Parathyroid adenoma (tissue), 2 donors: ENCODE measurements around the gene RSU1.

Experiments
- H2AFZ ChIP-seq: fragments of 300-600 bp; sonication (generic); one replicate; pipeline ENCODE4 v1.7.0; 2017; ENCODE audit warnings: antibody characterized with exemption, mild to moderate bottlenecking
- H3K27ac ChIP-seq: fragments of 300-600 bp; sonication (generic); one replicate; pipeline ENCODE4 v1.7.0; 2017
- H3K27me3 ChIP-seq: fragments of 300-600 bp; sonication (generic); one replicate; pipeline ENCODE4 v1.7.0; 2017; ENCODE audit warnings: low read length; ENCODE audit not compliant: control insufficient read depth, insufficient read depth
- H3K36me3 ChIP-seq: fragments of 300-600 bp; sonication (generic); one replicate; pipeline ENCODE4 v1.7.0; 2017; ENCODE audit warnings: low read length; ENCODE audit not compliant: control insufficient read depth, insufficient read depth
- H3K4me1 ChIP-seq: fragments of 300-600 bp; sonication (generic); one replicate; pipeline ENCODE4 v1.7.0; 2017; ENCODE audit warnings: control low read depth
- H3K4me2 ChIP-seq: fragments of 300-600 bp; sonication (generic); one replicate; pipeline ENCODE4 v1.7.0; 2017; ENCODE audit warnings: low read length
- H3K4me3 ChIP-seq: fragments of 300-600 bp; sonication (generic); one replicate; pipeline ENCODE4 v1.7.0; 2017; ENCODE audit warnings: low read depth, low read length
- H3K79me2 ChIP-seq: fragments of 300-600 bp; sonication (generic); one replicate; pipeline ENCODE4 v1.7.0; 2017; ENCODE audit warnings: control low read depth
- H3K9ac ChIP-seq: fragments of 300-600 bp; sonication (generic); one replicate; pipeline ENCODE4 v1.7.0; 2017; ENCODE audit warnings: mild to moderate bottlenecking
- H3K9me3 ChIP-seq: fragments of 300-600 bp; sonication (generic); one replicate; pipeline ENCODE4 v1.7.0; 2017; ENCODE audit warnings: low read length; ENCODE audit not compliant: control insufficient read depth
- TF ChIP-seq, protein P1 (sequence below): fragments of 300-600 bp; sonication (generic); IDR thresholded peaks from one replicate; pipeline ENCODE4 v1.7.0; 2017; ENCODE audit warnings: antibody characterized with exemption, mild to moderate bottlenecking
- donor health status: primary hyperparathyroidism.

RSU1 gene

DNA sequence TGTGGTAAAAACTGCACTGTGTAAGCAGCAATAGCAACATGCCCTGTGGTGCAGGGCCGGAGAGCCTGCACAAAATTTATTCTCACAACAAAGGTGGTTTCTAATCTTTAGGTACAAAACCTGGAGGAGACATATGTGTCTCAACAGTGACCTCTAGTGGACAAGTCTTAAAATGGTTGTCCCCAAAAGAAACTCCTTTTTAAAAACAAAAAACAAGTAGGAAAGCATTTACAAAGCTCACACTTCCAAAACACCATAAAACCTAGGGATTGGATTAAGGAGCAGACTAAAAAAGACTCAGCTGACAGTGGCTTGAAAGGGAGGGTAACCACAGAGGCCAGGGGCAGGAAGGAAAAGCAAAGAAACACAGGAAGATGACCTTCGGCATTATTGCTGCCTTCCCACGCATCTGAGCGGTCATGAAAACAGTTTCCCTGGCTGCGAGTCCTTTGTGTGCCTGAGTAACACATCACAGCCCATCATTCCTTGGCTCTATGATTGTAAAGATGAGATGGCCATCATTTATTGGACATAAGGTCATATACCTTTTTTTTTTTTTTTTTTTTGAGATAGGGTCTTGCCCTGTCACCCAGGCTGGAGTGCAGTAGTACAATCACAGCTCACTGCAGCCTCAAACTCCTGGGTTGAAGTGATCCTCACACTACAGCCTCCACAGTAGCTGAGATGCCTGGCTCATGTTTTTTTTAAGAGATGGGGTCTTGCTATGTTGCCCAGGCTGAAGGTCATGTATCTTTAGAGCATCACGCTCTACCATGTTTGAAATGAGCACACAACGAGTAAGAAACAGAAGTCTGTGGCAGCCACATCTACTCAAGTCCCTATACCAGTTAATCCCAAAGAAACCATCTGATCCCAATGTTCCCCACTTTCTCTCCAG lies 39.5 kb downstream of the RSU1 start:
- no peaks in the 10 kb centered on the region for H3K9me3 ChIP-seq
- no peak overlapping the region for H3K4me3 ChIP-seq
- no peaks in the 10 kb centered on the region for H3K4me1 ChIP-seq
- TF ChIP-seq, protein P1, sequence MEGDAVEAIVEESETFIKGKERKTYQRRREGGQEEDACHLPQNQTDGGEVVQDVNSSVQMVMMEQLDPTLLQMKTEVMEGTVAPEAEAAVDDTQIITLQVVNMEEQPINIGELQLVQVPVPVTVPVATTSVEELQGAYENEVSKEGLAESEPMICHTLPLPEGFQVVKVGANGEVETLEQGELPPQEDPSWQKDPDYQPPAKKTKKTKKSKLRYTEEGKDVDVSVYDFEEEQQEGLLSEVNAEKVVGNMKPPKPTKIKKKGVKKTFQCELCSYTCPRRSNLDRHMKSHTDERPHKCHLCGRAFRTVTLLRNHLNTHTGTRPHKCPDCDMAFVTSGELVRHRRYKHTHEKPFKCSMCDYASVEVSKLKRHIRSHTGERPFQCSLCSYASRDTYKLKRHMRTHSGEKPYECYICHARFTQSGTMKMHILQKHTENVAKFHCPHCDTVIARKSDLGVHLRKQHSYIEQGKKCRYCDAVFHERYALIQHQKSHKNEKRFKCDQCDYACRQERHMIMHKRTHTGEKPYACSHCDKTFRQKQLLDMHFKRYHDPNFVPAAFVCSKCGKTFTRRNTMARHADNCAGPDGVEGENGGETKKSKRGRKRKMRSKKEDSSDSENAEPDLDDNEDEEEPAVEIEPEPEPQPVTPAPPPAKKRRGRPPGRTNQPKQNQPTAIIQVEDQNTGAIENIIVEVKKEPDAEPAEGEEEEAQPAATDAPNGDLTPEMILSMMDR: peak; percentile 79
- H3K27ac ChIP-seq: no peak overlapping the region
- H3K36me3 ChIP-seq: no peaks in the 10 kb centered on the region
- no peak overlapping the region for H3K9ac ChIP-seq
- H3K4me2 ChIP-seq: no peak overlapping the region
- peaks cover 2% of the 10 kb centered on the region for H3K79me2 ChIP-seq
- H2AFZ ChIP-seq: no peak overlapping the region
- H3K27me3 ChIP-seq: no peaks in the 10 kb centered on the region

DNA sequence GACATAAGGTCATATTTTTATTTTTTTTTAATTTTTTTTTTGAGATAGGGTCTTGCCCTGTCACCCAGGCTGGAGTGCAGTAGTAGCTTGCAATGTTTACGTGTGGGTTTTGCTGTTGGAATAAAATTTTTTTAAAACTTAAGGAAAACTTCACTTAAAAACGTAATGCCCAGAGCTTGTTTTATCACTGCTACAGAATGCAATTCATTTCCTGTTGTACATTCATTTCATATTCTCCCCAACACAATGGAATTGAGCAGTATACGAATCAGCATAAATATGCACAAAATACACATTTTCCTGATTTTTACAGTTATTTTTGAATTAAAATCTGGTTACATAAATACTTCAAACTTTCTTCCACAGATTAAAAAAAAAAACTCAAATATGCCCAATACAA lies 40.3 kb downstream of the RSU1 start:
- H3K4me1 ChIP-seq: no peaks in the 10 kb centered on the region
- H2AFZ ChIP-seq: no peak overlapping the region
- H3K27me3 ChIP-seq: no peaks in the 10 kb centered on the region
- H3K9ac ChIP-seq: no peak overlapping the region
- TF ChIP-seq, protein P1: no peak
- H3K36me3 ChIP-seq: no peaks in the 10 kb centered on the region
- no peak overlapping the region for H3K4me2 ChIP-seq
- no peak overlapping the region for H3K4me3 ChIP-seq
- H3K9me3 ChIP-seq: no peaks in the 10 kb centered on the region
- no peak overlapping the region for H3K27ac ChIP-seq
- peaks cover 2% of the 10 kb centered on the region for H3K79me2 ChIP-seq

DNA sequence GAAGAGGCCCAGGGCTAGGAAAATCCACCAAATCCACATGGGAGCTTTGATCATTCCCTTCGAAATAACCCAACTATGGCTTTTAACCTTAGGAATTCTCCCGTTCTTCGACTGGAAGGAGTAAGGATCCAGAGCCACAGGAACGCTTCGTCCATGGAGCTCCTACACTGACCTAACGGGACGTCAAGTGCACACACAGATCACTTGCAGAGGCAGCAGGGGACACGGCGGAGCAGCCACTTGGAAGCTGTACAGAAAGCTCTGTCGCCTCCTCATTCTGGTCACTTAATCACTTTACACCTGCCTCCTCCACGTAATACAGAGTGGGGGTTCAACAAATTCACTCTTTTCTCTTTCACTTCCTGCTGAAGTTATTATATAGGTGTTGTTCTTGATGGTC lies 43.9 kb downstream of the RSU1 start:
- no peaks in the 10 kb centered on the region for H3K4me1 ChIP-seq
- no peaks in the 10 kb centered on the region for H3K36me3 ChIP-seq
- H3K27ac ChIP-seq: no peak overlapping the region
- H3K9me3 ChIP-seq: no peaks in the 10 kb centered on the region
- H2AFZ ChIP-seq: no peak overlapping the region
- H3K79me2 ChIP-seq: peaks cover 6% of the 10 kb centered on the region
- H3K27me3 ChIP-seq: no peaks in the 10 kb centered on the region
- no peak overlapping the region for H3K9ac ChIP-seq
- TF ChIP-seq, protein P1: no peak
- no peak overlapping the region for H3K4me2 ChIP-seq
- no peak overlapping the region for H3K4me3 ChIP-seq

DNA sequence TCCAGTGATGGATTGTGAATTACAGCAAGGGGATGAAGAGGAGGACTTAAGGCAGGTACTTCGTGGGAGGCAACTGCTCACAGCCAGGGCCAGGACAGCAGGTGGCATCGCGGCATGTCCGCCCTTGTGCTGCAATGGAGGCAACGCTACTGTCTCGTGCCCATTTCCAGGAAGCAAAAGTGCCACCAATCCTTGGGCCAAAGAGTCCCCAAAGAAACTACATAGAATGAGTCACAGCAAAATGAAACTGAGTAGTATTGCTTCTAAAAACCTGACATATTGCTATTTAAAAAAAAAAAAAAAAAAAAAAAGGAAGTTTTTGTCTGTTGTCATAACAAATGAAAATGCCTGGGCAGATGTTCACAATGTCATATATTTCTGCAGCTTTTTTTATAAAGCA lies 46.6 kb downstream of the RSU1 start:
- Histone ChIP-seq H3K9ac (no peak overlapping the region), H3K4me1 (no peaks in the 10 kb centered on the region), H3K4me3 (no peak overlapping the region), H3K27ac (no peak overlapping the region), H3K36me3 (no peaks in the 10 kb centered on the region), H3K79me2 (peaks cover 10% of the 10 kb centered on the region), H2AFZ (no peak overlapping the region), H3K9me3 (no peaks in the 10 kb centered on the region), H3K4me2 (no peak overlapping the region), H3K27me3 (no peaks in the 10 kb centered on the region)
- TF ChIP-seq, protein P1: no peak

DNA sequence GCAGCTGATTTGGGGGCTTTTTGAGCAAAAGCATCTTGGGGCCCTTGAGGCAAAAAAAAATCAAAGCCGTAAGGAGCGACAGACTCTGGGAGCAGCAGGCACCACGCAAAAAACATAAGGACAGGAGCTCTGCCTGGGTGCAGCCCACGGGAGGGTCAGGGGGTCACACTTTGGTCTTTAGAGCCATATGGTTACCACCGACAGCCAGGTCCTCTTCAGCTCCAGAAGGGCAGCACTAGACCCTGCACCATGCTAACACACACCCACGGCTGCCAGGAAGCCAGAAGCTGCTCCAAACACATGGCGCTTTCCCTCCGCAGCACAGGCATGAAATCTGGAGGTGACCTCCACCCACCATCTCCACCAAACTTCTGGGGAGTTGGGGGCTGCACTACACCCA lies 47.1 kb downstream of the RSU1 start:
- H3K9ac ChIP-seq: no peak overlapping the region
- no peak overlapping the region for H3K4me2 ChIP-seq
- TF ChIP-seq, protein P1: no peak
- peaks cover 10% of the 10 kb centered on the region for H3K79me2 ChIP-seq
- no peaks in the 10 kb centered on the region for H3K27me3 ChIP-seq
- H3K36me3 ChIP-seq: no peaks in the 10 kb centered on the region
- no peaks in the 10 kb centered on the region for H3K9me3 ChIP-seq
- no peak overlapping the region for H2AFZ ChIP-seq
- no peak overlapping the region for H3K27ac ChIP-seq
- H3K4me1 ChIP-seq: no peaks in the 10 kb centered on the region
- no peak overlapping the region for H3K4me3 ChIP-seq
